Stimulated activated CD8-positive, alpha-beta memory T cell treated with anti-CD3 and anti-CD28 coated beads, Interleukin-2, amount 100 ng/mL, for 1 hour (primary cell): ENCODE results near the gene LTBP1.
"Not testable (repeated sequence)": the region's sequence is repeated elsewhere in the genome, so short reads cannot be mapped to it uniquely, and the experiment has no call there.

Source experiments
- DNase-seq, 2 donors: peaks; one replicate each; pipeline ENCODE4 v3.0.0-alpha.2; 2020; ENCODE audit warnings: low read depth in 2 of 2

Gene LTBP1

DNA sequence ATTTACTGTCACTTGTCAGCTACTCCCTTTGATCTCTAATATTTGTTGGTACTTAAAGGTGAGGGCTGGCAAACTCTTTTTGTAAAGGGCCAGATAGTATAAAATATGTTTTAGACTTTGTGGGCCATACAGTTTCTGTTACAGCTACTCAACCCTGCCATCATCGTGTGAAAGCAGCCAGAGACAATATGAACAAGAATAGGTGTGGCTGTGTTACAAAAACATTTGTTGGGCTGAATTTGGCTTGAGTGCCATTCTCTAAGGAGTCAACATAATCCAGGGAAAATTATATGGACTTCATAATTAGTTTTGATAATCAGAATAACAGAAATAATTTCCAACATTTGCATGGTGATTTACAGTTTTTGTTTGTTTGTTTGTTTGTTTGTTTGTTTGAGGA lies 190.6 kb downstream of the LTBP1 start:
- DNase-seq = no peak

DNA sequence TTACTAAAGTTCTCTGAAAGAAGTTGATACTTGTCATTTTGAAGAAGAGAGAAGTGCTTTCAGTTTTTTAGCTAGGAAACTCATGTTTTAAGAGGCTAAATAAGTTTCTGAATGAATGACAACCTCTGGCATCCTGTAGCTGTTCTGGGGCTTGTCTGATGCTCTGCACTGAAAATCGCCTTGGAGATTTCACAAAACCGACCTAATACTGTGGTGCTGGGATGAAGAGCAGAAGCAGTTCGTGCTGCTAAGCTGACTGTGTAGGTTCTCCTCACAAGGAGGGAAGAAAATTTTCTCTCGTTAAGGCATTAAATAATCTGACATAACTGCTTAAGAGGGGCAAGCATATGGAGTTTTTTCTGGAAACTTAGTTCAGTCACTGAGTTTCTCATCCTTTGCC lies 193.2 kb downstream of the LTBP1 start:
- no peak for DNase-seq

- no peak for DNase-seq
Observed at GRCh38 chr2:33141476-33141875, 194.7 kb downstream of the LTBP1 start.

DNA sequence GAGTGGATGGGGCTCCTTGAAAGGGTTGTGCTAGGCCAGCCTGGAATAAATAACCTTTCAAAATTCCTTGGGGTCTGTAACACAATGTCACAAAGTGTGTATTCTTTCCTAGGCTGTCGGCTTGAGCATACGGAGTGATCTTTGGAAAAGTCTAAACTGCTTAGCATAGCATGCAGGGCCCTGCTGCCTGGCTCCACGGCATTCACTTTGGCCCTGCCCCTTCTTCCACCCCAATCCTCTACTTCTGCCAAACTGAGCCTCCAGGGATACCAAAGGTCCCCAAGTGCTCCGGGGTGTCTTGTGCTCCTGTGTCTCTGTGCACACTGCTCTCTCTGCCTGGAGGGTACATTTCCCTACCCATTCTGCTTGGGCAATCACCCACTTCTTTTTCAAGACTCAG lies 196.1 kb downstream of the LTBP1 start:
- no peak for DNase-seq

DNA sequence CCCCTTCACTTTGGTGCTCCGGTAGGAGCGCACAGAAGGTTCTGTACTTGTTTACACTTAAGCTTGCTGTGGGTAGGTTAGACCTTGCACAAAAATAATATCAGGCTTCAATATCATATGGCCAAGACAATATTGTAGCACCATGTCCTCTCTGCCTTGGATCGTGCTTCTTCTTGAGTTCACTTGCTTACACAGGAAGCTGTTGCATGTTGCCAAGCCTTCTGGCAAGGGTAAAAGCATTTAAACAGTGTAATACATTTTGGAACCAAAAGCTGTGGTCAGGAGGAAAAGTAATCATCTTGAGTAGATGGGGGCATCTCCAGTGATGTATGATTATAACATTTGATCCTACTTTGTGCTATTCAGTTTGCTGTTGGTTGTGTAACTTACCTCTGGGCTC lies 197.5 kb downstream of the LTBP1 start:
- no peak for DNase-seq

DNA sequence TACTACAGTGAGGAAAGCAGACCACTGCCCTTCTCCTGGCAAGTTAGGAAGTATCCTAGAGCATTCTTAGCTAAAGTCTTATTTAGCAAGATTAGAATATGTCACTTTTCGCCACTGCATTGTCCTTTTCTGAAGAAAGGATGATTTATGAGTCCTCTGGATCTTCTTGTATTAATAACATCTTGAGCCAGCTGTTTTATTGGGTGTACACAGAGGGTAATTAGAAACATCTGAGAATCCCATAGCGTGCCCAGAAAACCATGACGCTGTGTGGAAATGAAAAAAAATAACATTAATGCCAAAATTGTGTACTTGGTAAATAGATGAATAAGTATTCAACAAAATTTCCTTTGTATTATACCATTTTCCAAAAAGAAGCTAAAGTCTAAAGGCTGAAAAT lies 198.7 kb downstream of the LTBP1 start:
- no peak for DNase-seq

DNA sequence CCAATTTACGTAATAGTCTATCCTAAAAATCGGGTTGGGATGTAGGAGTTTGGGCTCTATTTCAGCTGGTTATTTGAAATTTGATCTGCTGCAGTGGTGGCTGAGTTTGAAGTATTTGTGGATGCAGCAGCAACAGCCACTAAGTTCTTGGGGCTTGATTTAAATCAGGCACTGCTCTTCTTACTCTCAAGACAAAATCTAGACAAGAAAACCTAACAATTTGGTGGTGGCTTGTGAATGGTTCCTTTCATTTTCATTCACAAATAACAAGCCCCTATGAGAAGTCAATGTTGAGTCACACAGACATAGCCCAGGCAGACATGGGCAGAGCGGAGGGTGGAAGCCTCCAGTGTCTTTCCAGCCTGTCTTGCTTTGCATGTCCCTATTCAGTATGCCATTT lies 199.3 kb downstream of the LTBP1 start:
- no peak for DNase-seq

DNA sequence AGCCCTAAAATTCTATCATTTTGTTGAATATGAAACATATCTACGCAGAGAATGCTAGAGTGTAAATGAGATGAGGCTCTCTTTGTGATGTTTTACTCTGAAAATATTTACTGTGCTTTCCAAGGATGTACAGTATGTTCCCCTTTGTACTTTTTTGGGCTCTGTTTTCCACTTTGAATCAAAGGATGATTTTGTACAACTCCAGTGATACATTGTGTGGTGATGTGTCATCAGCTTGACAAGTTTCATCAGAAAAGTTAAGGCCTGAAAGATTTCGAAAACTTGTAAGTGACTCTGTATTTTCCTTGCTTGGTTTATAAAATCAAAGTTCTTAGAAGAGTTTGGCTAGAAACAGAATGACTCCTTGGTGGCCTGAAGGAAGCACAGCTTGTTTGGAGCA lies 206.3 kb downstream of the LTBP1 start:
- DNase-seq = no peak

DNA sequence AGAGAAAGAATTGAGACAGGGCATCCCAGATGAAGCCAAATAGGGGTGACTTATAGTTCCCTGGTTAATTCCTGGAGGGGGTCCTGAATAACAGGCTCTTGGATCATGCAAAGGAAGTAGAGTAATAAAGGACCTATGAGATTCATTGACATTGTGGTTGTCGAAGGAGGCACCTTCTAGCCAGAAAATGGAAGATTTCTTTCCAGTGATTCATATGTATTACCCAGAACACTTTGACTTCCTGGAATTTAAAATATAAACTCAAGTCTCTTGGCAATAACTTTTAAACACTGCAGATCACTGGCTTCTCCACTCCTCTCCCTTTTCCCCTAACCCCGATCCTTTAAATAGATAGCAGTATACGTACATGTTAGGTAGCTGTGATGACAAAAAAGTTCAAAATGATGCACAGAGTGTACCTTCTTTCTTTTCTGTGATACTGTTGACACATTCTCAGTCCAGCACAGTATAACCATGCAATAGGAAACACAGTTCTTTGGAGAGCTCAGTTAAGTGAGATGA lies 211.8 kb downstream of the LTBP1 start:
- DNase-seq = no peak

GRCh38 chr2:33160191-33160590 lies 213.4 kb downstream of the LTBP1 start:
- no peak for DNase-seq

GRCh38 chr2:33166287-33166881 lies 219.6 kb downstream of the LTBP1 start:
- DNase-seq = no peak

- no peak for DNase-seq
Observed at GRCh38 chr2:33167622-33168245, 221.0 kb downstream of the LTBP1 start.

- no peak for DNase-seq
Observed at GRCh38 chr2:33168425-33168824, 221.7 kb downstream of the LTBP1 start.

DNA sequence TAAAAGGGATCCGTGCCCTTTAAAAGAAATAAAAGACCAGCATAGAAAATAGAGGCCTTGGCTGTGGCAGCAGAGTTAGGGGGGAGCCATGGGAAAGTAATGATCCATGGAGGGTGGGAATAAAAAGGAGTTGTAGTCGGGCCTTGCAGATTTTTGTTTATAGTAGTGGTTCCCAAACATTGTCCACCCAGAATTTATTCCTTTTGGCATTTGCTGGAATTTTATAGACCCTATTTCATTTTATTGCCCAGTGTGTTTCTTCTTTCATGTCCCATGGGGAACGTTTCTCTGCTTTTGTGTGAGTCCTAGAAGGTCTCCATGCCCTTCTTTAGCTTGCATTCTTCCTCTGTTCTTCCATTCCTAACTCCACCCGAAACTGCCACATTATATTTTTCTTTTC lies 222.2 kb downstream of the LTBP1 start:
- no peak for DNase-seq

GRCh38 chr2:33170251-33170650 lies 223.5 kb downstream of the LTBP1 start:
- not testable (repeated sequence) for DNase-seq

GRCh38 chr2:33177627-33178026 lies 230.9 kb downstream of the LTBP1 start:
- DNase-seq = no peak

DNA sequence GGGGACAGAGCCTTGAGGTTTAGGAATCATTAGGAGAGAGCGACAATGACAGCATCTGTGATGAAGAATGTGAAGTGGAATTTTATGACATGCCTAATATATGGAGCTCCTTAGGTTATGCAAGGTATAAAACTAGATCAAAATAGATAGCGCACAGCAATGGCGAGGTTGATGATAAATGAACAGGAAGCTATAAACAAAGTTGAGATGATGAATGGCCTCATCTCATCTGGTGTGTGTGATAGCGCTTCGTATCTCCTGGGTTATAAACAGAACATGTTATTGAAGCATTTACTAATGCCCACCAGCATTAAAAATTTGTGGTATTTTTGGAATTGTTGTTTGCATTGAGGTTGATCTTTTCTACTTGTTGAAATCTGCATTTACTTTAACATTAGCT lies 231.5 kb downstream of the LTBP1 start:
- DNase-seq = no peak

- no peak for DNase-seq
Observed at GRCh38 chr2:33180915-33181314, 234.2 kb downstream of the LTBP1 start.

GRCh38 chr2:33181466-33181865 lies 234.7 kb downstream of the LTBP1 start:
- DNase-seq = no peak

GRCh38 chr2:33184041-33184440 lies 237.3 kb downstream of the LTBP1 start:
- DNase-seq = no peak

DNA sequence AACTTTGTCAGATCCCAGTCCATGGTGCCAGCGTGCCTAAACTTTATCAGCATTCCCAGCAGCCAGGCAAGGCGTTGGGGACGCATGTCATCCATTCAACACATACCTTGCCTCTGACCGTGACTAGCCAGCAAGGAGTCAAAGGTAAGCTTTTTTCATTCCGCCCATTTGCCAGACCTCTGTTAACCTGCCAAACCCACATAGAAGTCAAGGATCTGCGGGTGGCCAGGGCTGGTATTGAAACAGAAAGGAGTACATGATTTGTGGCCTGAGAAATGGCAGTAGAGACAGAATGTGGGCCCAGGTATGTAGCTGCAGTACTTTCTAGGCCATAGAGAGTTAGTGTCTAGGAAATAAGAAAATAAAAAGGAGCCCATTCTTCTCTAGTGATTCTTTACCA lies 240.2 kb downstream of the LTBP1 start:
- DNase-seq = no peak

- no peak for DNase-seq
Observed at GRCh38 chr2:33188799-33189198, 242.0 kb downstream of the LTBP1 start.

- no peak for DNase-seq
Observed at GRCh38 chr2:33190393-33190937, 243.7 kb downstream of the LTBP1 start.

DNA sequence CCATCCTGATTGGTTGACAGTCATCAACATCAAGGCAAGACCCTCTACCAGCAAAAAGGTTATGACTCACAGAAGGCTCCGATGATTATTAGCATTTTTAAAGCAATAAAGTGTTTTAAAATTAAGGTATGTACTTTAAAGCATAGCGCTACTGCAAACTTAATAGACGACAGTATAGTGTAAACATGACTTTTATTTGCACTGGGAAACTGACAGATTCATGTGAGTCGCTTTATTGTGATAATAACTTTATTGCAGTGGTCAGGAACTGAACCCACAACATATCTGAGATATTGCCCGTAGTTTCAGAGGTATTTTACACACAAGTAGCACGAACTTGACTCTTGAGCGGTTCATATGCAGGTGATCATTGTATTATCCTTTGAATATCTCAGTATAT lies 249.1 kb downstream of the LTBP1 start:
- no peak for DNase-seq
